ENCODE measurements around the gene MRPS7.
"Not testable (repeated sequence)": the region's sequence is repeated elsewhere in the genome, so short reads cannot be mapped to it uniquely, and the experiment has no call there.

MRPS7 gene

GRCh38 chr17:75271955-75272847 is 10.5 kb downstream of the MRPS7 start:
- DNase-seq = peak; percentile 43

- DNase-seq = no peak
Observed at GRCh38 chr17:75272848-75273184, 11.1 kb downstream of the MRPS7 start.

GRCh38 chr17:75273977-75274708 is 12.5 kb downstream of the MRPS7 start:
- DNase-seq = no peak

- no peak for DNase-seq
Observed at GRCh38 chr17:75277664-75278071, 16.0 kb downstream of the MRPS7 start.

GRCh38 chr17:75280189-75280588 is 18.5 kb downstream of the MRPS7 start:
- DNase-seq = not testable (repeated sequence)

GRCh38 chr17:75285123-75285522 is 23.4 kb downstream of the MRPS7 start:
- no peak for DNase-seq

- no peak for DNase-seq
Observed at GRCh38 chr17:75287221-75287620, 25.5 kb downstream of the MRPS7 start.

- no peak for DNase-seq
Observed at GRCh38 chr17:75288359-75288758, 26.7 kb downstream of the MRPS7 start.

- peak; percentile 71 for DNase-seq
Observed at GRCh38 chr17:75288770-75289114, 27.1 kb downstream of the MRPS7 start.

- peak; percentile 98 for DNase-seq
Observed at GRCh38 chr17:75289115-75289831, 27.6 kb downstream of the MRPS7 start, which contains the start of gene SLC25A19. TSS of gene SLC25A19 (minus strand) at chr17:75289433. CDS start at chr17:75286764, 2,669 bp downstream.

GRCh38 chr17:75289832-75290337 is 28.2 kb downstream of the MRPS7 start:
- DNase-seq = peak; percentile 75

- DNase-seq = not testable (repeated sequence)
Observed at GRCh38 chr17:75292810-75293448, 31.2 kb downstream of the MRPS7 start.

GRCh38 chr17:75295201-75296158 is 33.8 kb downstream of the MRPS7 start:
- DNase-seq = peak; percentile 43

GRCh38 chr17:75300280-75300679 is 38.6 kb downstream of the MRPS7 start:
- DNase-seq = no peak

GRCh38 chr17:75301049-75301448 is 39.4 kb downstream of the MRPS7 start:
- DNase-seq = no peak

- no peak for DNase-seq
Observed at GRCh38 chr17:75301502-75302206, 40.0 kb downstream of the MRPS7 start.

GRCh38 chr17:75307957-75308731 is 46.5 kb downstream of the MRPS7 start:
- DNase-seq = no peak

GRCh38 chr17:75308732-75309629 is 47.3 kb downstream of the MRPS7 start:
- DNase-seq = no peak
